Suprapubic skin (tissue), 4 donors: ENCODE measurements around the gene PGGT1B.

ENCODE experiments used
- CTCF ChIP-seq, 2 donors: fragments of 200-600 bp in 1 of 2; fragments of 450-650 bp in 1 of 2; sonication (generic) in 1 of 2; IDR thresholded peaks; one replicate each; pipeline ENCODE4 v1.5.1; 2016 to 2019; ENCODE audit warnings: antibody characterized with exemption in 2 of 2, mild to moderate bottlenecking in 1 of 2, moderate library complexity in 1 of 2
- EP300 ChIP-seq: sonication (generic); formaldehyde crosslinking; IDR thresholded peaks from one replicate; pipeline ENCODE4 v1.6.1; 2017; ENCODE audit warnings: antibody characterized with exemption
- POLR2A ChIP-seq, 2 donors: fragments of 450-650 bp; IDR thresholded peaks; one replicate each; pipeline ENCODE4 v1.6.1; 2017; ENCODE audit warnings: antibody characterized with exemption in 2 of 2, mild to moderate bottlenecking in 2 of 2, moderate library complexity in 2 of 2
- POLR2AphosphoS5 ChIP-seq, 3 donors: sonication (generic); formaldehyde crosslinking; IDR thresholded peaks; one replicate each; pipeline ENCODE4 v1.6.1; 2017; ENCODE audit warnings: antibody characterized with exemption in 3 of 3

GRCh38 chr5:115236599-115236998 is 26.1 kb downstream of the PGGT1B start:
- TF ChIP-seq CTCF (IDR thresholded peaks at IDR 0.05) (no peak), POLR2A (IDR thresholded peaks at IDR 0.05) (no peak), POLR2AphosphoS5 (IDR thresholded peaks at IDR 0.05) (no peak), EP300 (no peak)
